HepG2 (cell line): ENCODE measurements around the gene VPS26A. TPM values are rescaled to one million over a fixed set of nuclear protein-coding genes. Genes with fewer than 3 reads are reported as not detected.

Experiments
- LBX2 ChIP-seq: sonication (generic); formaldehyde crosslinking; IDR thresholded peaks from 2 replicates; pipeline ENCODE4 v1.5.0; 2020; ENCODE audit warnings: missing genetic modification reagents, mild to moderate bottlenecking, borderline replicate concordance
- NFE2L1 ChIP-seq: sonication (generic); formaldehyde crosslinking; IDR thresholded peaks from 2 replicates; pipeline ENCODE4 v1.4.0; 2020; ENCODE audit warnings: missing genetic modification reagents, mild to moderate bottlenecking, borderline replicate concordance
- ZBTB40 ChIP-seq, 2 experiments: fragments of 450-650 bp in 1 of 2; sonication (generic) in 1 of 2; formaldehyde crosslinking in 1 of 2; IDR thresholded peaks; 2 replicates each; pipeline versions ENCODE4 v1.6.1 to v1.8.0; 2016 to 2022; ENCODE audit warnings: antibody characterized with exemption in 1 of 2, mild to moderate bottlenecking in 1 of 2, missing genetic modification reagents in 1 of 2
- ZNF44 ChIP-seq: sonication (generic); formaldehyde crosslinking; IDR thresholded peaks from 2 replicates; pipeline ENCODE4 v1.5.1; 2020; ENCODE audit warnings: mild to moderate bottlenecking, missing genetic modification reagents
- ZNF562 ChIP-seq: sonication (generic); formaldehyde crosslinking; IDR thresholded peaks from 2 replicates; pipeline ENCODE4 v1.8.0; 2022; ENCODE audit warnings: missing genetic modification reagents, borderline replicate concordance
- ZUFSP ChIP-seq: sonication (generic); formaldehyde crosslinking; IDR thresholded peaks from 2 replicates; pipeline ENCODE4 v1.9.0; 2021; ENCODE audit warnings: missing genetic modification reagents, mild to moderate bottlenecking, borderline replicate concordance
- polyA plus RNA-seq, 8 experiments: library from polyadenylated mRNA; depleted of rRNA in 3 of 8; stranded (reverse) in 7 of 8; unstranded in 1 of 8; fragments of >200 nt; fragmentation: Illumina TruSeq in 4 of 8; extraction: Trizol in 4 of 8; gene quantifications; 2 replicates each; pipeline versions ENCODE4 v1.2.1 to v1.2.3, GENCODE V29; 2011 to 2016; ENCODE audit warnings: low read depth in 4 of 8, missing spikeins in 1 of 8, mixed read lengths in 1 of 8; ENCODE audit not compliant: insufficient read depth in 1 of 8
- total RNA-seq, 5 experiments: library from RNA; depleted of rRNA; stranded (reverse); fragments of >200 nt; fragmentation: Illumina TruSeq; extraction: Trizol; gene quantifications; 2 replicates each; pipeline ENCODE4 v1.2.3, GENCODE V29; 2016; ENCODE audit warnings: low read depth in 1 of 5
- TF ChIP-seq, protein P1 (sequence below): sonication (generic); formaldehyde crosslinking; IDR thresholded peaks from 2 replicates; pipeline ENCODE4 v1.4.0; 2020; ENCODE audit warnings: missing genetic modification reagents
- TF ChIP-seq, protein P2 (sequence below): sonication (generic); formaldehyde crosslinking; IDR thresholded peaks from 2 replicates; pipeline ENCODE4 v1.4.0; 2020; ENCODE audit warnings: mild to moderate bottlenecking, missing genetic modification reagents, borderline replicate concordance

Gene VPS26A
- total and polyA plus RNA-seq, 2 of the 13 experiments (the other 11 are each of a cell fraction or from before 2014, with no cell fraction given): 12.9 to 32.6 TPM

DNA sequence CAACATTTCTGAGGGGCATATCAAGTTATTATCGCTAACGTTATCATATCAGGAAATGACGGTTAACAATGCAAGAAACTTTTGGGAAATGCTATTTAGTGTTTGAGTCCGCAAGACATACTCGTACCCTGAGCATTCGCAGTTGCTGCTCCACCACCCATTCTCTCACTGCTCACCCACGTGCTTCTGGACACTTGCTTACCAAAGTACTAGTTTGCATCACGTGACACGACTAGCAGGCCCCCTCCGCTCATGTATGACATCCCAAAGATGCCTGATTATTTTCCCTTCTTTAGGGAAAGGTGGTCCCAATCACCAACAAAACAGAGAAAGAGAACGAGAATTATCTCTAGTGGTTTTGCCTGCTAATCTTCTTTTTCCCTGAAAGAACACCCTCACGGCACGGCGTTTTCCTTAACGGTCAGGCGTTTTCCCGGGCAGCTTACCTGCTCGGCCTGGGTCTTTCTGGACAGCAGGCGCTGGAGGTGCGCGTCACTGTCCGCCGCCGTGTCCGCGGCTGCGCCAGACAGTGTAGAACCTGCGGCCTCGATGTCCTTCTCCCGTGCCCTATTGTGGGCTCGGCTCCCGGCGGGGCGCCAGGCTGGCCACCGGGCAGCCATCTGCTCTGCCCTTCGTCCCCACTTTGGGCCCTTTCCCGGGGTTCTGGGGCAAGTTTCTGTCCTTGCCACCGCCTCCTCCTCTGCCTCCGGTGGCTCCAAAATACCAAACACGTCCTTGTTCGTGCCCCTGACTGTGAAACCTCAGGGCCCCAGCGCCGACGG lies 56.0 kb downstream of the VPS26A start, which contains the start of gene SUPV3L1 (continued):
- no peak for TF ChIP-seq ZBTB40 (IDR thresholded peaks at IDR 0.05)
- peak; percentile 86 for TF ChIP-seq ZBTB40 (CRISPR knock-in tag; IDR thresholded peaks at IDR 0.05)
- TF ChIP-seq LBX2 (CRISPR knock-in tag): no peak
- no peak for TF ChIP-seq ZUFSP (CRISPR knock-in tag)
- TF ChIP-seq NFE2L1 (CRISPR knock-in tag): no peak
- TF ChIP-seq ZNF562 (CRISPR knock-in tag): no peak
- TF ChIP-seq, protein P1, sequence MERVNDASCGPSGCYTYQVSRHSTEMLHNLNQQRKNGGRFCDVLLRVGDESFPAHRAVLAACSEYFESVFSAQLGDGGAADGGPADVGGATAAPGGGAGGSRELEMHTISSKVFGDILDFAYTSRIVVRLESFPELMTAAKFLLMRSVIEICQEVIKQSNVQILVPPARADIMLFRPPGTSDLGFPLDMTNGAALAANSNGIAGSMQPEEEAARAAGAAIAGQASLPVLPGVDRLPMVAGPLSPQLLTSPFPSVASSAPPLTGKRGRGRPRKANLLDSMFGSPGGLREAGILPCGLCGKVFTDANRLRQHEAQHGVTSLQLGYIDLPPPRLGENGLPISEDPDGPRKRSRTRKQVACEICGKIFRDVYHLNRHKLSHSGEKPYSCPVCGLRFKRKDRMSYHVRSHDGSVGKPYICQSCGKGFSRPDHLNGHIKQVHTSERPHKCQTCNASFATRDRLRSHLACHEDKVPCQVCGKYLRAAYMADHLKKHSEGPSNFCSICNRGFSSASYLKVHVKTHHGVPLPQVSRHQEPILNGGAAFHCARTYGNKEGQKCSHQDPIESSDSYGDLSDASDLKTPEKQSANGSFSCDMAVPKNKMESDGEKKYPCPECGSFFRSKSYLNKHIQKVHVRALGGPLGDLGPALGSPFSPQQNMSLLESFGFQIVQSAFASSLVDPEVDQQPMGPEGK (CRISPR knock-in tag): peak; percentile 10; the same call in 1 of the 2 replicates
- TF ChIP-seq ZNF44 (CRISPR knock-in tag): 0 out of 2 replicates have a peak, but pooled peaks have one; percentile 18
- TF ChIP-seq, protein P2, sequence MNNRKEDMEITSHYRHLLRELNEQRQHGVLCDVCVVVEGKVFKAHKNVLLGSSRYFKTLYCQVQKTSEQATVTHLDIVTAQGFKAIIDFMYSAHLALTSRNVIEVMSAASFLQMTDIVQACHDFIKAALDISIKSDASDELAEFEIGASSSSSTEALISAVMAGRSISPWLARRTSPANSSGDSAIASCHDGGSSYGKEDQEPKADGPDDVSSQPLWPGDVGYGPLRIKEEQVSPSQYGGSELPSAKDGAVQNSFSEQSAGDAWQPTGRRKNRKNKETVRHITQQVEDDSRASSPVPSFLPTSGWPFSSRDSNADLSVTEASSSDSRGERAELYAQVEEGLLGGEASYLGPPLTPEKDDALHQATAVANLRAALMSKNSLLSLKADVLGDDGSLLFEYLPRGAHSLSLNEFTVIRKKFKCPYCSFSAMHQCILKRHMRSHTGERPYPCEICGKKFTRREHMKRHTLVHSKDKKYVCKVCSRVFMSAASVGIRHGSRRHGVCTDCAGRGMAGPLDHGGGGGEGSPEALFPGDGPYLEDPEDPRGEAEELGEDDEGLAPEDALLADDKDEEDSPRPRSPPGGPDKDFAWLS (CRISPR knock-in tag): no peak
